Activated CD8-positive, alpha-beta T cell treated with anti-CD3 and anti-CD28 coated beads, Interleukin-2, amount 10 ng/mL, durations not matched to agents 7 days and 5 days (primary cell): ENCODE data around the gene LRSAM1. TPM values are rescaled to one million over a fixed set of nuclear protein-coding genes. Genes with fewer than 3 reads are reported as not detected.
A peak's percentile ranks its signal among the peaks of the same experiment; 100 is the strongest.

ENCODE experiments used
- ATAC-seq: fragments of 150-1000 bp; cut with Tn5 transposase; one replicate; pipeline ENCODE4 v1.10.0; 2021; ENCODE audit warnings: moderate library complexity
- CTCF ChIA-PET: fragments of 350-600 bp; sonication (Branson Sonifier 250); formaldehyde crosslinking; loops from one replicate; lab custom pipeline; 2021; ENCODE audit warnings: antibody characterized with exemption; lab: Charles Lee
- POLR2A ChIA-PET: fragments of 350-600 bp; sonication (Branson Sonifier 250); formaldehyde crosslinking; loops from one replicate; lab custom pipeline; 2021; ENCODE audit warnings: antibody characterized with exemption; lab: Charles Lee
- DNase-seq: peaks from one replicate; pipeline ENCODE4 v3.0.0-alpha.2; 2020
- H3K27ac Mint-ChIP-seq: one replicate; pipeline ENCODE4 v1.8.0; 2021; ENCODE audit warnings: mild to moderate bottlenecking, mixed read lengths
- H3K27me3 Mint-ChIP-seq: one replicate; pipeline ENCODE4 v1.8.0; 2021; ENCODE audit warnings: low read depth, mixed read lengths
- H3K36me3 Mint-ChIP-seq: one replicate; pipeline ENCODE4 v1.8.0; 2021; ENCODE audit warnings: low read depth, mixed read lengths
- H3K4me1 Mint-ChIP-seq: one replicate; pipeline ENCODE4 v1.8.0; 2021; ENCODE audit warnings: low read depth, mixed read lengths
- H3K4me3 Mint-ChIP-seq: one replicate; pipeline ENCODE4 v1.8.0; 2021; ENCODE audit warnings: mild to moderate bottlenecking, mixed read lengths
- H3K9me3 Mint-ChIP-seq: one replicate; pipeline ENCODE4 v1.8.0; 2022; ENCODE audit warnings: mixed read lengths; ENCODE audit not compliant: insufficient read depth
- total RNA-seq, 2 experiments: library from RNA; stranded (reverse); gene quantifications; one replicate each; pipeline ENCODE4 v1.2.3, GENCODE V29; 2021

Gene LRSAM1
- total RNA-seq, 2 experiments from 2014 or later = 17.8 to 18.0 TPM

DNA sequence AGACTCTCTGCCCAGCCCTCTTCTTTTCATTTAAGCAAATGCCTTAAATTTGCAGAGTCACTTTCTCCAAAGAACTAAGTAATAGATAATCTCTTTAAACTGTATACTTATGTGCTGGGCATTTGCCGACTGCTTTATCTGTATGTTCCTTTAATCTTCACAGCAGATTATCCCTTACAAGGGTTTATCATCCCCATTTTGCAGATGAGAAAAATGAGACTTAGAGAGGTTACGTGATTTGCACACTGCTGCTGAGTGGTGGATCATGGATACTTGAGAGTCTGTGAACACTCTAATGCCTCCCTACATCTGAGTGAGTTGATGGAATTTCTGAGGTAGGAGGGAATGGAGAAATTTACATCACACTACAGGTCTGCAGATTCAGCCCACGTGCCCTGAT is 23.0 kb upstream of the LRSAM1 start:
- ATAC-seq (no peak), DNase-seq (no peak)
- no peak overlapping the region for H3K4me3 Mint-ChIP-seq
- H3K36me3 Mint-ChIP-seq = peaks cover 42% of the 10 kb centered on the region
- no peaks in the 10 kb centered on the region for H3K27me3 Mint-ChIP-seq
- POLR2A ChIA-PET = no interaction called here
- peaks cover 35% of the 10 kb centered on the region for H3K4me1 Mint-ChIP-seq
- no peaks in the 10 kb centered on the region for H3K9me3 Mint-ChIP-seq
- H3K27ac Mint-ChIP-seq = no peak overlapping the region
- CTCF ChIA-PET = no interaction called here

DNA sequence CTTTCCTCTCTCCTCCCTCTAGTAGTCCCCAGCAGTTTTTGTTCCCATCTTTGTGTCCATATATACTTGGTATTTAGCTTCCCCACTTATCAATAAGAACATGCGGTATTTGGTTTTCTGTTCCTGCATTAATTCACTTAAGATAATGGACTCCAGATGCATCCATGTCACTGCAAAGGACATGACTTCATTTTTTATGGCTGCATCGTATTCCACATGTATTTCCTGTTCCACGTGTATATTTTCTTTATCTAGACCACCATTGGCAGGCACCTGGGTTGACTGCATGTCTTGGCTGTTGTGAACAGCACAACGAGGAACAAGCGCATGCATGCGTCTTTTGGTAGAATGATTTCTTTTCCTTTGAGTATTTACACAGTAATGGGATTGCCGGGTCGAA is 20.9 kb upstream of the LRSAM1 start:
- POLR2A ChIA-PET = no interaction called here
- H3K4me1 Mint-ChIP-seq = peaks cover 25% of the 10 kb centered on the region
- ATAC-seq = no peak
- no peaks in the 10 kb centered on the region for H3K27me3 Mint-ChIP-seq
- no peak overlapping the region for H3K4me3 Mint-ChIP-seq
- no peak overlapping the region for H3K27ac Mint-ChIP-seq
- DNase-seq = no peak
- CTCF ChIA-PET = no interaction called here
- H3K36me3 Mint-ChIP-seq = peaks cover 57% of the 10 kb centered on the region
- no peaks in the 10 kb centered on the region for H3K9me3 Mint-ChIP-seq

DNA sequence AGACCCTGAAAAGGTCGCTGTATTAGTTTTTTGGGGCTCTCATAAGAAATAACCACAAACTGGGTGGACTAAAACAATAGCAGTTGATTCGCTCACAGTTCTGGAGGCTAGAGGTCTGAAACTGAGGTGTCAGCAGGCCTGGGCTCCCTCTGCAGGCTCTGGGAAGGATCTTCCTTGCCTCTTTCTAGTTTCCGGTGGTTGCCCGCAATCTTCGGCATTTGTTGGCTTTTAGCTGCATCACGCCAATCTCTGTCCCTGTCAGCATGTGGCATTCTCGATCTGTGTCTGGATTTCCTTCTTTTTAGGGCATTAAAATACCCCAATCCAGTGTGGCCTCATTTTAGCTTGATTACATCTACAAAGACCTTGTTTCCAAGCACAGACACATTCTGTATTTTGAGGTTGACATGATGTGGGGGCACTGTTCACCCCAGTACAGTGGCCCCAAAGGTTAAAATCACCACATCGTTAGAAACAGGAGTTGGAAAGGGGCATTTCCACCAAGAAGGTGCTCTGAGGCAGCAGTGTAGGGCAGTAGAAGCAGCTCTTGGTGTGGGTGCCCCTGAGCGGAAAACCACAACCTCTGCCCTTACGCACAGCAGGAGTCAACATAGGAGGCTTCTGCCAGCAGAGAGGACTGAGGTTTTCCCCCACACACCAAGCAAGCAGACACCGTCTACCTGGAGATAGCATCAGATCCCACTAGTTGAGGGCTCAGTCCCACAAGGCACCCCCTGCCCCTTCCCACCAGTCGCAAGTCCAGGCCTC is 13.6 kb upstream of the LRSAM1 start:
- no peak overlapping the region for H3K4me3 Mint-ChIP-seq
- H3K4me1 Mint-ChIP-seq = peaks cover 14% of the 10 kb centered on the region
- no peaks in the 10 kb centered on the region for H3K9me3 Mint-ChIP-seq
- no peak for DNase-seq
- ChIA-PET POLR2A (interaction anchor here (0.6 to 2.0 kb wide), 3 partner anchors 9 to 632 kb away, joined by 3 to 20 read pairs (median 3); partner anchors contain the start of genes LRSAM1 and RPL12), CTCF (interaction anchor here (1.0 to 1.4 kb wide), 2 partner anchors 12 to 503 kb away, joined by 3 to 4 read pairs; no protein-coding TSS in a partner anchor)
- no peaks in the 10 kb centered on the region for H3K27me3 Mint-ChIP-seq
- peaks cover 86% of the 10 kb centered on the region for H3K36me3 Mint-ChIP-seq
- ATAC-seq = peak; percentile 45
- peak overlapping the region; percentile 37 for H3K27ac Mint-ChIP-seq

DNA sequence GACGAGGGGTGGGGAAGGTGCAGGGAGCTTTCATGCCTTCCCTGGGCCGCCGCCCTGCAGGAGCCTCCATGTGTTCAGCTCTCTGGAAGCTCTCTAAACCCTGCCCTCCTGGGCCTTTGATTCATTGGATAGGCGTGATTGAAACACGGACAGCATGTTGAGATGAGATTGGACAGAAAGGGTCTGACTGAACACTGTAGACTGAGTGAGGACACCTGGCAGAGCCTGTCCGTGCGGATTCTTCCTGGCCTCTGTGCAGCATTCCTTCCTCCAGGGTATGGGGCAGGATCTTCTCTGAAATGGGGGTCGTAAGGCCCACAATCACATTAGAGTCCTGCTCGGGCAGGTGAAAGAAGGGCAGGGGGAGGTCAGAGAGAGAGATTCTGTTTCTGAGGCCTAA is 12.9 kb upstream of the LRSAM1 start:
- CTCF ChIA-PET = no interaction called here
- Mint-ChIP-seq H3K36me3 (peaks cover 87% of the 10 kb centered on the region), H3K27ac (no peak overlapping the region), H3K9me3 (no peaks in the 10 kb centered on the region), H3K27me3 (no peaks in the 10 kb centered on the region), H3K4me1 (peaks cover 14% of the 10 kb centered on the region), H3K4me3 (no peak overlapping the region)
- POLR2A ChIA-PET = interaction anchor here (0.6 to 2.0 kb wide), 2 partner anchors 9 to 12 kb away, joined by 3 to 20 read pairs; partner anchors contain the start of genes LRSAM1 and RPL12
- no peak for ATAC-seq
- DNase-seq = no peak

DNA sequence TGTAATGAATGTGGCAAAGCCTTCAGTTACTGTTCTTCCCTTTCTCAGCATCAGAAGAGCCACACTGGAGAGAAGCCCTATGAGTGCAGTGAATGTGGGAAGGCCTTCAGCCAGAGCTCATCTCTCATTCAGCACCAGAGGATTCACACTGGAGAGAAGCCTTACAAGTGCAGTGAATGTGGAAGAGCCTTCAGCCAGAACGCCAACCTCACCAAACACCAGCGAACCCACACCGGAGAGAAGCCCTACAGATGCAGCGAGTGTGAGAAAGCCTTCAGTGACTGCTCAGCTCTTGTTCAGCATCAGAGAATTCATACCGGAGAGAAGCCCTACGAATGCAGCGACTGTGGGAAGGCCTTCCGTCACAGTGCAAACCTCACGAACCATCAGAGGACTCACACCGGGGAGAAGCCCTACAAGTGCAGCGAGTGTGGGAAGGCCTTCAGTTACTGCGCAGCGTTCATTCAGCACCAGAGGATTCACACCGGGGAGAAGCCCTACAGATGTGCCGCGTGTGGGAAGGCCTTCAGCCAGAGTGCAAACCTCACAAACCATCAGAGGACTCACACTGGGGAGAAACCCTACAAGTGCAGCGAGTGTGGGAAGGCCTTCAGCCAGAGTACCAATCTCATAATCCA is 6.9 kb upstream of the LRSAM1 start:
- DNase-seq (no peak), ATAC-seq (no peak)
- ChIA-PET CTCF (no interaction called here), POLR2A (no interaction called here)
- H3K27me3 Mint-ChIP-seq = no peaks in the 10 kb centered on the region
- H3K4me1 Mint-ChIP-seq = peaks cover 27% of the 10 kb centered on the region
- no peak overlapping the region for H3K27ac Mint-ChIP-seq
- peaks cover 8% of the 10 kb centered on the region for H3K9me3 Mint-ChIP-seq
- peaks cover 95% of the 10 kb centered on the region for H3K36me3 Mint-ChIP-seq
- no peak overlapping the region for H3K4me3 Mint-ChIP-seq

DNA sequence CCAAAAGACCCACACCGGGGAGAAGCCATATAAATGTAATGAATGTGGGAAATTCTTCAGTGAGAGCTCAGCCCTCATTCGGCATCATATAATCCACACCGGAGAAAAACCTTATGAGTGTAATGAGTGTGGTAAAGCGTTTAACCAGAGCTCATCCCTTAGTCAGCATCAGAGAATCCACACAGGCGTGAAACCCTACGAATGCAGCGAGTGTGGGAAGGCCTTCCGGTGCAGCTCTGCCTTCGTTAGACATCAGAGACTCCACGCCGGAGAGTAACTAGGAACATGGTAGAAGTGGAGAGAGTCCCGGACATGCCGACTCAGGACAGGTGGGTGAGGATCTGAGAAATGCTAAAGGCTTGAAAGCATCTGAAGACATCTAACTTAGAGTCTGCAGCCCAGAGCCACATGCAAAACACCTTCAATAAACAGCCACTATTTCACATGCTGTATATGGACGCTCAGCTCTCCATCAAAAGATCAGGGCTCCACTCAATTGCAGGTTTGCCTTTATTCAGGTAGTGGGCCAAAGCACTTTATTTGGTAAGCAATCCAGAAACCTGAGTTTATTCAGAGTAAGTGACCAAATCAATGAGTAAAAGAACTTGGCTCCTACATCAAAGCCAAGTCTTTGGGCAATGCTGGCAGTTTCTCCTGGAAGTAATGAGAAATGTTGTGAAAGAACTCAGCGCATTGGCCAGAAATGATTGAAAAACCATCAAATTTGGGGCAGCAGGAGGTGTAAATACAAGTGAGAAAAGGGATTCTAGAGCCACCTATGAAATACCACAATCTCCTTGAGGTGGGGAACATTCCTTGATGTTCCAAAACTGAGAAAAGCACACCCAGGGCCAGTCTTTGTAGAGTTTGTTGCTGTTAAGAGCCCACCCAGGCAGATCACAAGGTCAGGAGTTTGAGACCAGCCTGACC is 6.1 kb upstream of the LRSAM1 start:
- Mint-ChIP-seq H3K27me3 (no peaks in the 10 kb centered on the region), H3K36me3 (peaks cover 95% of the 10 kb centered on the region), H3K4me1 (peaks cover 34% of the 10 kb centered on the region), H3K9me3 (peaks cover 8% of the 10 kb centered on the region), H3K27ac (peak overlapping the region; percentile 6), H3K4me3 (no peak overlapping the region)
- DNase-seq = no peak
- ChIA-PET CTCF (no interaction called here), POLR2A (no interaction called here)
- ATAC-seq = no peak

DNA sequence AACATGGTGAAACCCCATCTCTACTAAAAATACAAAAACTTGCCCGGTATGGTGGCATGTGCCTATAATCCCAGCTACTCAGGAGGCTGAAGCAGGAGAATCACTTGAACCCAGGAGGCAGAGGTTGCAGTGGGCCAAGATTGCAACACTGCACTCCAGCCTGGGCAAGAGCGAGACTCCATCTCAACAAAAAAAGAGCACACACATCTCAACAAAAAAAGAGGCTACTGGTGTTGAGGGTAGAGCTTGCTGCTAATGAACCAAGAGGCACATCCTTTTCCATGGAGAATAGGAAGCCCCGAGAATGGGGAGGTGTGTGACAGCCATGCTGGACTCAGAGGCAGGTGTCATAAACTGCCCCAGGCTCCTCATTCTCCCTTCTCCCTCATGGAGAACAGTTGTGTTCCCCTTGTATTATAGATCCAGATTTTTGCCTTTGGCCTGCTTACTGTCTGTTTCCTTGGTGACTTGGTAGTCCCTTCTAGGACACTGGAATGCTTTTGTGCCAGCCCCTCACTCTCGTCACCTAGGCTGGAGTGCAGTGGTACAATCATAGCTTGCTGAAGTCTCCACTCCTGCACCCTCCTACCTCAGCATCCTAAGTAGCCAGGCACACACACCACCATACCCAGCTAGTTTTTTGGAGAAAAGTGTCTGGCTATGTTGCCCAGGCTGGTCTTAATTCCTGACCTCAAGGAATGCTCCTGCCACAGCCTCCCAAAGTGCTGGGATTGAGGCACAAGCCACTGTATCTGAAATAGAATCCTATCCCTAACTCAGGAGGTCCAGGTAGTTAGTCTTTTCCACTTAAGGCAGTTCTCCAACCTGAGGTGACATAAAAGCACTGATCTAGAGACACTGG is 5.2 kb upstream of the LRSAM1 start:
- no peaks in the 10 kb centered on the region for H3K27me3 Mint-ChIP-seq
- DNase-seq (no peak), ATAC-seq (no peak)
- H3K9me3 Mint-ChIP-seq = peaks cover 8% of the 10 kb centered on the region
- H3K36me3 Mint-ChIP-seq = peaks cover 93% of the 10 kb centered on the region
- H3K4me1 Mint-ChIP-seq = peaks cover 36% of the 10 kb centered on the region
- ChIA-PET CTCF (no interaction called here), POLR2A (no interaction called here)
- H3K4me3 Mint-ChIP-seq = no peak overlapping the region
- peak overlapping the region; percentile 60 for H3K27ac Mint-ChIP-seq

DNA sequence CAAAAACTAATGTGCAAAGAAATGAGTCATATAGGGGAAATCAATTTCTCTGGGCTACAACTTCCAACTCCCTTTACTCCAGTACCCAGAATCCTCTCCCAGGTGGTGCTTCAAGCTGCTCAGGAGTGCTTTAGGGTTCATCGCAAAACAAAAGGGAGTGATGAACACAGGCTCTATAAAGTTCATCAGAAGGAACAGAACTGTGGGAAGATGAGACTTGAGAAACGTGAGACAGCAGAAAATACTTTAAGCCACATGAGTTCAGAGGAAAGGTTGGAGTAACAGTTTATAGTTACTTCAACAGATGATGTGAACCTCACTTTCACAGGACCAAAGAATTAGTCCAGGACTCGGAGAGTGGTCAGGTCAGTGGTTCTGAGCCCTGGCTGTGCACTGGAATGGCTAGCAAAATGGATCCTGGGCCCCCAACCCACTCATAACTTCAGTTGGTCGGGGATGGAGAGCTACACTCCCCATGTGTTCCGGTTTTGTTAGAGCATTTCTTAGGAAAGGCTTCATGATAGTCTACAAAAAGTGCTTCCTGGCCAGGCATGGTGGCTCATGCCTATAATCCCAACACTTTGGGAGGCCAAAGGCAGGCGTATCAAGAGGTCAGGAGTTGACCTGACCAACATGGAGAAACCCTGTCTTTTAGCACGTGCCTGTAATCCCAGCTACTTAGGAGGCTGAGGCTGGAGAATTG is 4.4 kb upstream of the LRSAM1 start:
- peaks cover 8% of the 10 kb centered on the region for H3K9me3 Mint-ChIP-seq
- no peaks in the 10 kb centered on the region for H3K27me3 Mint-ChIP-seq
- ChIA-PET POLR2A (interaction anchor here (0.8 kb wide), 1 partner anchor 9 kb away, joined by 3 read pairs; no protein-coding TSS in a partner anchor), CTCF (no interaction called here)
- no peak overlapping the region for H3K4me3 Mint-ChIP-seq
- peaks cover 37% of the 10 kb centered on the region for H3K4me1 Mint-ChIP-seq
- ATAC-seq (no peak), DNase-seq (no peak)
- H3K27ac Mint-ChIP-seq = peak overlapping the region; percentile 60
- H3K36me3 Mint-ChIP-seq = peaks cover 90% of the 10 kb centered on the region

DNA sequence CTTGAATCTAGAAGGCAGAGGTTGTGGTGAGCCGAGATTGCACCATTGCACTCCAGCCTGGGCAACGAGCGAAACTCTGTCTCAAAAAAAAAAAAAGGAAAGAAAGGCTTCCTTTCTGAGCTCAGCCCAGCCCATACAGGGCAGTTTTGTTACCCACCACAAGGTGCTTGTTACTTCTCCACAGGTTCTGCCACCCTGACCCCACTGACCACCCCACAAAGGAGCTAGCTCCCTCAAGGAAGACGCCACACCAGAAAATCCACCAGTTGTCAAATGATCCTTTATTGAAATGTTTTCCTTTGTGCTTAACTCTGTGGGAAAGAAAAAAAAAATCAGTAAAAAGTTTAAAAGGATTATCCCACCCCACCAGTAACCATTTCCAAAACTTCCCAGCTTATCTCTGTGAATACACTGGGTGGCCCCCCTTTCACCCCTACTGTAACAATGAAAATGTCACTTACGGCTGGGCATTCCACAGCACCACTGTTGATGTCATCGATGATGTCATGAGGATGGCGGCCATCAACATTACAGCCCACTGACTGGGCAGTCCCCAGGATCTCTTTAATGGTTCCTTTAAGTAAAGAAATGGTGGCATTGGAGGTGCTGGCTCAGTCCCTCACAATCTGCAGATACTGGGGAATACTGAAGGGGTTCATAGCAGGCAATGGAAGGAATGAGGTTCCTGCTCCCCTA is 3.7 kb upstream of the LRSAM1 start:
- no peak for ATAC-seq
- Mint-ChIP-seq H3K27ac (peak overlapping the region; percentile 97), H3K27me3 (no peaks in the 10 kb centered on the region), H3K9me3 (peaks cover 8% of the 10 kb centered on the region), H3K4me3 (no peak overlapping the region), H3K36me3 (peaks cover 83% of the 10 kb centered on the region), H3K4me1 (peaks cover 44% of the 10 kb centered on the region)
- ChIA-PET POLR2A (interaction anchor here (0.6 to 1.4 kb wide), 3 partner anchors 10 to 683 kb away, joined by 3 to 6 read pairs (median 4); partner anchors contain the start of gene ZNF79), CTCF (no interaction called here)
- DNase-seq = no peak
